Neural cell (in vitro differentiated cells): ENCODE results near the gene RYR1. TPM values are rescaled to one million over a fixed set of nuclear protein-coding genes. Genes with fewer than 3 reads are reported as not detected.

ENCODE experiments used
- H2AFZ ChIP-seq: fragments of 200-600, 300-800 bp; sonication (generic), shearing (Covaris generic); 2 replicates; pipeline ENCODE4 v1.6.0; 2014; ENCODE audit warnings: low read depth, mild to moderate bottlenecking, antibody characterized with exemption, low read length, moderate library complexity
- H3F3A ChIP-seq: fragments of 200-600 bp; shearing (Covaris generic); 2 replicates; pipeline ENCODE4 v1.6.1; 2016; ENCODE audit warnings: mild to moderate bottlenecking, moderate library complexity, mixed read lengths, antibody characterized with exemption, low read length; ENCODE audit not compliant: insufficient read depth, poor library complexity, severe bottlenecking
- H3K27ac ChIP-seq: fragments of 200-600, 300-800 bp; sonication (generic), shearing (Covaris generic); 2 replicates; pipeline ENCODE4 v1.5.1; 2014; ENCODE audit warnings: mild to moderate bottlenecking, low read length, moderate library complexity
- H3K27me3 ChIP-seq: fragments of 300-800, 200-600 bp; sonication (generic), shearing (Covaris generic); 2 replicates; pipeline ENCODE4 v1.6.0; 2014; ENCODE audit warnings: mild to moderate bottlenecking, low read depth, low read length, moderate library complexity; ENCODE audit not compliant: insufficient read depth
- H3K36me3 ChIP-seq: fragments of 300-800, 200-600 bp; sonication (generic), shearing (Covaris generic); 2 replicates; pipeline ENCODE4 v1.5.1; 2014; ENCODE audit warnings: mild to moderate bottlenecking, antibody characterized with exemption, low read length, moderate library complexity; ENCODE audit not compliant: insufficient read depth
- H3K4me2 ChIP-seq: fragments of 300-800, 200-600 bp; sonication (generic), shearing (Covaris generic); 2 replicates; pipeline ENCODE4 v1.6.0; 2014; ENCODE audit warnings: mild to moderate bottlenecking, low read length
- H3K4me3 ChIP-seq: fragments of 300-800, 200-600 bp; sonication (generic), shearing (Covaris generic); 2 replicates; pipeline ENCODE4 v1.5.1; 2014; ENCODE audit warnings: mild to moderate bottlenecking, low read length, moderate library complexity
- H3K79me2 ChIP-seq: fragments of 200-600 bp; shearing (Covaris generic); replicated peaks from 2 replicates; pipeline ENCODE4 v1.6.0; 2014; ENCODE audit warnings: mild to moderate bottlenecking, low read length, moderate library complexity; ENCODE audit not compliant: insufficient read depth
- H3K9ac ChIP-seq: fragments of 300-800, 200-600 bp; sonication (generic), shearing (Covaris generic); 2 replicates; pipeline ENCODE4 v1.6.1; 2016; ENCODE audit warnings: mild to moderate bottlenecking, low read length, mixed read lengths
- H3K9me2 ChIP-seq: fragments of 200-600 bp; shearing (Covaris generic); 2 replicates; pipeline ENCODE4 v1.6.1; 2016; ENCODE audit warnings: mild to moderate bottlenecking, low read length, mixed read lengths; ENCODE audit not compliant: insufficient read depth
- H3K9me3 ChIP-seq: fragments of 200-600, 300-800 bp; sonication (generic), shearing (Covaris generic); 2 replicates; pipeline ENCODE4 v1.6.1; 2016; ENCODE audit warnings: mild to moderate bottlenecking, mixed run types, low read length, moderate library complexity, mixed read lengths
- H4K20me1 ChIP-seq: fragments of 200-600 bp; shearing (Covaris generic); 2 replicates; pipeline ENCODE4 v1.6.1; 2016; ENCODE audit warnings: mild to moderate bottlenecking, mixed run types; ENCODE audit not compliant: insufficient read depth
- EP300 ChIP-seq: fragments of 450-650 bp; conservative IDR thresholded peaks from 2 replicates; pipeline ENCODE4 v1.6.1; 2014; ENCODE audit warnings: antibody characterized with exemption, mild to moderate bottlenecking, moderate library complexity; ENCODE audit not compliant: poor library complexity, severe bottlenecking
- EZH2 ChIP-seq: fragments of 200-600, 300-800 bp; shearing (Covaris generic), sonication (generic); IDR thresholded peaks from 2 replicates; pipeline ENCODE4 v1.6.1; 2014; ENCODE audit warnings: antibody characterized with exemption, low read length, borderline replicate concordance, mild to moderate bottlenecking; ENCODE audit not compliant: insufficient read depth, poor library complexity, severe bottlenecking
- MXI1 ChIP-seq: fragments of 450-650 bp; conservative IDR thresholded peaks from 2 replicates; pipeline ENCODE4 v1.6.1; 2014; ENCODE audit warnings: antibody characterized with exemption, mild to moderate bottlenecking; ENCODE audit not compliant: poor library complexity, severe bottlenecking
- POLR2AphosphoS5 ChIP-seq: IDR thresholded peaks from 2 replicates; pipeline ENCODE4 v1.6.1; 2012
- RAD21 ChIP-seq: fragments of 450-650 bp; conservative IDR thresholded peaks from 2 replicates; pipeline ENCODE4 v1.6.1; 2014; ENCODE audit warnings: antibody characterized with exemption, mild to moderate bottlenecking, moderate library complexity
- SMC3 ChIP-seq: fragments of 450-650 bp; conservative IDR thresholded peaks from 2 replicates; pipeline ENCODE4 v1.6.1; 2014; ENCODE audit warnings: antibody characterized with exemption, mild to moderate bottlenecking, moderate library complexity; ENCODE audit not compliant: poor library complexity
- TAF1 ChIP-seq: IDR thresholded peaks from 2 replicates; pipeline ENCODE4 v1.6.1; 2012; ENCODE audit warnings: low read depth
- polyA plus RNA-seq: library from polyadenylated mRNA; depleted of rRNA; stranded (reverse); fragments of >200 nt; gene quantifications from 2 replicates; pipeline ENCODE4 v1.2.3, GENCODE V29; 2014
- TF ChIP-seq, protein P1 (sequence below): IDR thresholded peaks from 2 replicates; pipeline ENCODE4 v1.6.1; 2012; ENCODE audit warnings: borderline replicate concordance
- TF ChIP-seq, protein P2 (sequence below): fragments of 450-650 bp; IDR thresholded peaks from 2 replicates; pipeline ENCODE4 v1.5.1; 2014; ENCODE audit warnings: antibody characterized with exemption, mild to moderate bottlenecking, moderate library complexity; ENCODE audit not compliant: poor library complexity, severe bottlenecking

Gene RYR1
- polyA plus RNA-seq, 1 donor from 2014 or later, result 0.69 TPM

DNA sequence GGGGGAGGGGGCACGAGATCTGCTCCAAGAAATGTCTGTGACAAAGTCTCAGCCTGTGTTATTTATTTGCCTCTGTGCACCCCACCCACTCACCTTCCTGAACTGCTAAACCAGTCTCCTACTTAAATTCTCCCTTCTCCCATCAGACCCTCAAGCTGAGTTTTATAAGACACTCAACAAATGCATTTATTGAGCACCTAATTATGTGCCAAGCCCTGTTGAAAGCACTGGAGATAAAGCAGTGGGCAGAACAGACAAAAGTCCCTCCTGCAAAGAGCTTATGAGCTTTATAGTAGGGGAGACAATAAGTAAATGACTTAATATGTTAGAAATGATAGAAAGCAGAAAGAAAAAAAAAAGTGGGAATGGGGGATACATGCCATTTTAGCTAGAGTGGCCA is 34.0 kb upstream of the RYR1 start:
- Histone ChIP-seq H3K4me3 (no peak overlapping the region), H3K36me3 (no peaks in the 10 kb centered on the region), H3K9me3 (no peaks in the 10 kb centered on the region), H3K27me3 (no peaks in the 10 kb centered on the region), H3K9ac (no peak overlapping the region), H3F3A (peaks cover 3% of the 10 kb centered on the region), H3K9me2 (no peaks in the 10 kb centered on the region), H3K27ac (no peak overlapping the region), H3K79me2 (no peaks in the 10 kb centered on the region), H2AFZ (no peak overlapping the region), H4K20me1 (no peaks in the 10 kb centered on the region), H3K4me2 (no peak overlapping the region)
- no peak for TF ChIP-seq RAD21

- Histone ChIP-seq H3K36me3 (no peaks in the 10 kb centered on the region), H3K4me2 (no peak overlapping the region), H3K27ac (no peak overlapping the region), H3K79me2 (no peaks in the 10 kb centered on the region), H3K9ac (no peak overlapping the region), H3F3A (peaks cover 3% of the 10 kb centered on the region), H3K9me2 (no peaks in the 10 kb centered on the region), H3K9me3 (no peaks in the 10 kb centered on the region), H3K4me3 (no peak overlapping the region), H2AFZ (no peak overlapping the region), H3K27me3 (no peaks in the 10 kb centered on the region), H4K20me1 (no peaks in the 10 kb centered on the region)
- TF ChIP-seq MXI1 (no peak), EP300 (no peak), POLR2AphosphoS5 (no peak), RAD21 (no peak), EZH2 (no peak), TAF1 (no peak), SMC3 (no peak)
- TF ChIP-seq, protein P1, sequence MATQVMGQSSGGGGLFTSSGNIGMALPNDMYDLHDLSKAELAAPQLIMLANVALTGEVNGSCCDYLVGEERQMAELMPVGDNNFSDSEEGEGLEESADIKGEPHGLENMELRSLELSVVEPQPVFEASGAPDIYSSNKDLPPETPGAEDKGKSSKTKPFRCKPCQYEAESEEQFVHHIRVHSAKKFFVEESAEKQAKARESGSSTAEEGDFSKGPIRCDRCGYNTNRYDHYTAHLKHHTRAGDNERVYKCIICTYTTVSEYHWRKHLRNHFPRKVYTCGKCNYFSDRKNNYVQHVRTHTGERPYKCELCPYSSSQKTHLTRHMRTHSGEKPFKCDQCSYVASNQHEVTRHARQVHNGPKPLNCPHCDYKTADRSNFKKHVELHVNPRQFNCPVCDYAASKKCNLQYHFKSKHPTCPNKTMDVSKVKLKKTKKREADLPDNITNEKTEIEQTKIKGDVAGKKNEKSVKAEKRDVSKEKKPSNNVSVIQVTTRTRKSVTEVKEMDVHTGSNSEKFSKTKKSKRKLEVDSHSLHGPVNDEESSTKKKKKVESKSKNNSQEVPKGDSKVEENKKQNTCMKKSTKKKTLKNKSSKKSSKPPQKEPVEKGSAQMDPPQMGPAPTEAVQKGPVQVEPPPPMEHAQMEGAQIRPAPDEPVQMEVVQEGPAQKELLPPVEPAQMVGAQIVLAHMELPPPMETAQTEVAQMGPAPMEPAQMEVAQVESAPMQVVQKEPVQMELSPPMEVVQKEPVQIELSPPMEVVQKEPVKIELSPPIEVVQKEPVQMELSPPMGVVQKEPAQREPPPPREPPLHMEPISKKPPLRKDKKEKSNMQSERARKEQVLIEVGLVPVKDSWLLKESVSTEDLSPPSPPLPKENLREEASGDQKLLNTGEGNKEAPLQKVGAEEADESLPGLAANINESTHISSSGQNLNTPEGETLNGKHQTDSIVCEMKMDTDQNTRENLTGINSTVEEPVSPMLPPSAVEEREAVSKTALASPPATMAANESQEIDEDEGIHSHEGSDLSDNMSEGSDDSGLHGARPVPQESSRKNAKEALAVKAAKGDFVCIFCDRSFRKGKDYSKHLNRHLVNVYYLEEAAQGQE, result no peak
These were observed 33.1 kb upstream of the RYR1 start for GRCh38 chr19:38400361-38400760.

DNA sequence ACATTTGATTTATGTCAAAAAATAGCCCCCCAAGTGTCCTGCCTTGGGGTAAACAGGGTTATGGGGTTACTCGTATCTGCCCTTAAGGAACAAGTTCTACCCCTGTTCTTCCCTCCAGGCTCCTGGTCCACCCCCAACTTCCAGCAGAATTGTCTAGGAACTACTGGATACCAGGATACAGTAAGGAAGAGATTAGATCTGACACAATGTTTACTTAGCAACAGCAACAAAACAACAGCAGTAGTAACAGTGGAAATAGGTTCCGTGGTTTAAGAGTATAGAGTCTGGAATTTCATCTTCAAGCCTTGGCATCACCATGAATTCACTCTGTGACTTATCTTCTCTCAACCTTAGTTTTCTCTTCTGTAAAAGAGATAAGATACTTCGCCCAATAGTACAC is 32.3 kb upstream of the RYR1 start:
- Histone ChIP-seq H4K20me1 (no peaks in the 10 kb centered on the region), H3K27me3 (no peaks in the 10 kb centered on the region), H3K4me2 (no peak overlapping the region), H3K27ac (no peak overlapping the region), H3K9ac (no peak overlapping the region), H3K9me2 (no peaks in the 10 kb centered on the region), H2AFZ (no peak overlapping the region), H3F3A (peaks cover 3% of the 10 kb centered on the region), H3K4me3 (no peak overlapping the region), H3K79me2 (no peaks in the 10 kb centered on the region), H3K9me3 (no peaks in the 10 kb centered on the region), H3K36me3 (no peaks in the 10 kb centered on the region)
- TF ChIP-seq, protein P1, result no peak
- TF ChIP-seq SMC3 (no peak), MXI1 (no peak)
- TF ChIP-seq, protein P2, sequence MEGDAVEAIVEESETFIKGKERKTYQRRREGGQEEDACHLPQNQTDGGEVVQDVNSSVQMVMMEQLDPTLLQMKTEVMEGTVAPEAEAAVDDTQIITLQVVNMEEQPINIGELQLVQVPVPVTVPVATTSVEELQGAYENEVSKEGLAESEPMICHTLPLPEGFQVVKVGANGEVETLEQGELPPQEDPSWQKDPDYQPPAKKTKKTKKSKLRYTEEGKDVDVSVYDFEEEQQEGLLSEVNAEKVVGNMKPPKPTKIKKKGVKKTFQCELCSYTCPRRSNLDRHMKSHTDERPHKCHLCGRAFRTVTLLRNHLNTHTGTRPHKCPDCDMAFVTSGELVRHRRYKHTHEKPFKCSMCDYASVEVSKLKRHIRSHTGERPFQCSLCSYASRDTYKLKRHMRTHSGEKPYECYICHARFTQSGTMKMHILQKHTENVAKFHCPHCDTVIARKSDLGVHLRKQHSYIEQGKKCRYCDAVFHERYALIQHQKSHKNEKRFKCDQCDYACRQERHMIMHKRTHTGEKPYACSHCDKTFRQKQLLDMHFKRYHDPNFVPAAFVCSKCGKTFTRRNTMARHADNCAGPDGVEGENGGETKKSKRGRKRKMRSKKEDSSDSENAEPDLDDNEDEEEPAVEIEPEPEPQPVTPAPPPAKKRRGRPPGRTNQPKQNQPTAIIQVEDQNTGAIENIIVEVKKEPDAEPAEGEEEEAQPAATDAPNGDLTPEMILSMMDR, result no peak
